Esophagus squamous epithelium (tissue), 4 donors: ENCODE measurements around the gene CAMP.

ENCODE experiments used
- CTCF ChIP-seq, 6 experiments: fragments of 450-650 bp in 4 of 6; fragments of 200-600 bp in 2 of 6; sonication (generic) in 2 of 6; IDR thresholded peaks; one replicate each; pipeline ENCODE4 v1.5.1; 2016 to 2019; ENCODE audit warnings: antibody characterized with exemption in 6 of 6, mild to moderate bottlenecking in 4 of 6, moderate library complexity in 4 of 6
- POLR2A ChIP-seq, 4 donors: fragments of 450-650 bp; IDR thresholded peaks; one replicate each; pipeline ENCODE4 v1.6.1; 2017; ENCODE audit warnings: antibody characterized with exemption in 4 of 4, mild to moderate bottlenecking in 4 of 4, moderate library complexity in 3 of 4

DNA sequence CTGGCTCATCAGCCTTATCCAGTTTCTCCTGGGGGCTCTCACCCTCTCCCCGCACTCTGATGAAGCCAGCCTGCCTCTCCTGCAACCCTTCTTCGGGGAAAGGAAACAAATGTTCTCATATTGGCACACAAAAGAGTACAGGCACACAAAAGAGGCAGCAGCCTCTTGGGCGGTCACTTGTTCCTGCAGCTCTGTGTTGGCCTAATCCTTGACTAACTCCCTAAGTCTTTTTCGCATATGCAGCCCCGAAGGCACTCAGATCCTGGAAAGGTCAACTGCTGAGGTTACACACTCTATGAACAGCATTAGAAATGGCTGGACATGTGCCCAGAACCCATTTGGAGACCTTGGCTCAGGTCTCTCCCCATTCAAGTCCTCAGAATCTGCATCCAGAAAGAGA lies 7.4 kb upstream of the CAMP start:
- TF ChIP-seq CTCF (IDR thresholded peaks at IDR 0.05) (no peak), POLR2A (IDR thresholded peaks at IDR 0.05) (no peak)
